Lower lobe of right lung (tissue), 2 donors: ENCODE results near the gene DAPK2. TPM values are rescaled to one million over a fixed set of nuclear protein-coding genes. Genes with fewer than 3 reads are reported as not detected.

Source experiments
- ATAC-seq, 2 donors: fragments of 200-7000 bp; cut with Tn5 transposase; one replicate each; pipeline ENCODE4 v1.9.1; 2020 to 2022; ENCODE audit warnings: mild to moderate bottlenecking in 2 of 2, moderate library complexity in 2 of 2
- DNase-seq: peaks from one replicate; pipeline ENCODE4 v3.0.0-alpha.2; 2020
- H3K27ac ChIP-seq: fragments of 200-600 bp; one replicate; pipeline ENCODE4 v1.8.0; 2022
- H3K27me3 ChIP-seq: fragments of 200-600 bp; one replicate; pipeline ENCODE4 v1.8.0; 2022; ENCODE audit warnings: low read depth
- H3K36me3 ChIP-seq: fragments of 200-600 bp; one replicate; pipeline ENCODE4 v1.8.0; 2022; ENCODE audit warnings: mild to moderate bottlenecking
- H3K4me1 ChIP-seq: fragments of 200-600 bp; one replicate; pipeline ENCODE4 v1.8.0; 2022
- H3K4me3 ChIP-seq: fragments of 200-600 bp; one replicate; pipeline ENCODE4 v1.8.0; 2022; ENCODE audit warnings: mild to moderate bottlenecking
- H3K9me3 ChIP-seq: fragments of 200-600 bp; one replicate; pipeline ENCODE4 v1.8.0; 2022
- CTCF ChIP-seq: fragments of 200-600 bp; IDR thresholded peaks from one replicate; pipeline ENCODE4 v1.8.0; 2022; ENCODE audit warnings: antibody characterized with exemption, mild to moderate bottlenecking
- intact Hi-C: fragments of 100-400 bp; cut with DNase I; formaldehyde crosslinking; loops from one replicate; pipeline ENCODE4 v1.11.0; 2022
- total RNA-seq: library from RNA; stranded (reverse); fragmentation: NEBNext Ultra II Directional; extraction: Animal tissue kit (Norgen Biotek cat#: 25700); gene quantifications from one replicate; pipeline ENCODE4 v1.2.1, GENCODE V29; 2021
- donor health status: DM: no; HTN: yes; CAD: no; lungs with severe emphysema.

The DAPK2 gene
- total RNA-seq, 1 donor from 2014 or later = 56.8 TPM

DNA sequence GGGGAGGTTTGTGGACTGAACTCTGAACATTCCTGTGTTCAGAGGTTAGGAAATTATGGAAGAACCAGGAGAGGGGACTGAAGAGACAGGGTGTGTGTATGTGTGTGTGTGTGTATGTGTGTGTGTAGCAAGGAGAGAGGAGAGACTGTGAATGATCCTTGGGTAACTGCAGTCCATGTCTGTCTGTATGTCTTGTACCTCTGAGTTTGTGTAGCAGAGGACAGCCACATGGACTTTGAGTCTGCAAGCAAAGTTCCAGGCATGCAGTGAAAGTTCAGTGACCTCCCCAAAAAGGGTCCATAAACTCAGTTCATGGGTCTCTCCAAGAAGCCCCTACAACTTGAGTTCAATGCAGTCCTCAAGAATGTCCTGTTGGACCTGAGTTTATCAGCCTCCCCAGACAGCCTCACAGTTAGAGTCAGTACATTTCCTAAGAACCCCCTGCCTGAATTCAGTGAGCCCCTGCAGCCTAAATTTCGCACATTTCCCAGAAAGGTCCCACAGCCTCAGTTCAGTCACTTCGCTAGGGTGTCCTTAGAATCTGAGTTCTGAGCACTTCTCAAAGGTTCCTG is 184.3 kb downstream of the DAPK2 start:
- H3K36me3 ChIP-seq = no peaks in the 10 kb centered on the region
- intact Hi-C loops = no loop called here
- ATAC-seq = no peak
- no peaks in the 10 kb centered on the region for H3K9me3 ChIP-seq
- TF ChIP-seq CTCF = no peak
- H3K27me3 ChIP-seq = no peaks in the 10 kb centered on the region
- H3K27ac ChIP-seq = no peak overlapping the region
- DNase-seq = no peak
- no peaks in the 10 kb centered on the region for H3K4me1 ChIP-seq
- H3K4me3 ChIP-seq = no peak overlapping the region

GRCh38 chr15:63860555-63860954 is 185.7 kb downstream of the DAPK2 start:
- no peak for TF ChIP-seq CTCF
- intact Hi-C loops = no loop called here

GRCh38 chr15:63860155-63860554 is 186.1 kb downstream of the DAPK2 start:
- Histone ChIP-seq H3K27ac (no peak overlapping the region), H3K4me1 (no peaks in the 10 kb centered on the region), H3K27me3 (no peaks in the 10 kb centered on the region), H3K4me3 (no peak overlapping the region), H3K36me3 (no peaks in the 10 kb centered on the region), H3K9me3 (no peaks in the 10 kb centered on the region)
- DNase-seq (no peak), ATAC-seq (no peak)
- intact Hi-C loops = no loop called here
- TF ChIP-seq CTCF = no peak

More at GRCh38 chr15:63860555-63860954, 185.7 kb downstream of the DAPK2 start:
- Histone ChIP-seq H3K9me3 (no peaks in the 10 kb centered on the region), H3K27me3 (no peaks in the 10 kb centered on the region), H3K27ac (no peak overlapping the region), H3K36me3 (no peaks in the 10 kb centered on the region), H3K4me3 (no peak overlapping the region), H3K4me1 (no peaks in the 10 kb centered on the region)
- ATAC-seq = no peak
- no peak for DNase-seq

GRCh38 chr15:63858881-63859280 is 187.4 kb downstream of the DAPK2 start:
- DNase-seq = no peak
- ATAC-seq = no peak

DNA sequence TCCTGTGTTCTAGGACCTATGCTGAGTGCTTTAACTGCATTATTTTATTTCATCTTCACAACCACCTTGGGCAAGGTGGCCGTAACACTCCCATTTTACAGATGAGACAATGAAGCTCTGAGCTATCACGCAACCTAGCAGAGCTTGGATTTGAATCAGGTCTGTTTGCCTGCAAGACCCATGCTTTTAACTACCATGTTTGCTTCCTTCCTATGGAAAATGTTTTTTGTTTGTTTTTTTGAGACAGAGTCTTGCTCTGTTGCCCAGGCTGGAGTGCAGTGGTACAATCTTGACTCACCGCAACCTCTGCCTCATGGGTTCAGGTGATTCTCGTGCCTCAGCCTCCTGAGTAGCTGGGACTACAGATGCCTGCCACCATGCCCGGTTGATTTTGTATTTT is 187.8 kb downstream of the DAPK2 start:
- Histone ChIP-seq H3K9me3 (no peaks in the 10 kb centered on the region), H3K27me3 (no peaks in the 10 kb centered on the region), H3K27ac (no peak overlapping the region), H3K36me3 (no peaks in the 10 kb centered on the region), H3K4me1 (no peaks in the 10 kb centered on the region), H3K4me3 (no peak overlapping the region)
- TF ChIP-seq CTCF = no peak
- intact Hi-C loops = no loop called here
- no peak for DNase-seq
- no peak for ATAC-seq

More at GRCh38 chr15:63858881-63859280, 187.4 kb downstream of the DAPK2 start:
- Histone ChIP-seq H3K9me3 (no peaks in the 10 kb centered on the region), H3K4me3 (no peak overlapping the region), H3K36me3 (no peaks in the 10 kb centered on the region), H3K27ac (no peak overlapping the region), H3K27me3 (no peaks in the 10 kb centered on the region), H3K4me1 (no peaks in the 10 kb centered on the region)
- TF ChIP-seq CTCF = no peak
- intact Hi-C loops = no loop called here
